AG04449 (cell line): ENCODE measurements around the gene LRPPRC.

Experiments used
- CTCF ChIA-PET: fragments of 350-600 bp; formaldehyde crosslinking; extraction: SDS; loops from one replicate; lab custom pipeline; 2021; ENCODE audit warnings: antibody characterized with exemption; lab: Yijun Ruan, JAX
- POLR2A ChIA-PET: fragments of 400-600, 350-600 bp; formaldehyde crosslinking; extraction: SDS; loops from one replicate; lab custom pipeline; 2020; ENCODE audit warnings: antibody characterized with exemption, inconsistent platforms; lab: Yijun Ruan, JAX
- DNase-seq: peaks from one replicate; pipeline ENCODE4 v3.0.0-alpha.2; 2010; ENCODE audit warnings: low read depth, low spot score
- H3K4me3 ChIP-seq: 2 replicates; pipeline ENCODE4 v1.5.1; 2011; ENCODE audit warnings: low read depth, mild to moderate bottlenecking, control low read depth, low read length
- TF ChIP-seq, protein P1 (sequence below): IDR thresholded peaks from one replicate; pipeline ENCODE4 v1.5.1; 2011; ENCODE audit warnings: mild to moderate bottlenecking, moderate library complexity, low read length, control low read depth, inconsistent platforms; ENCODE audit not compliant: insufficient read depth; ENCODE audit errors: missing control alignments

The LRPPRC gene

GRCh38 chr2:43906448-43907109, 89.2 kb downstream of the LRPPRC start:
- TF ChIP-seq, protein P1, sequence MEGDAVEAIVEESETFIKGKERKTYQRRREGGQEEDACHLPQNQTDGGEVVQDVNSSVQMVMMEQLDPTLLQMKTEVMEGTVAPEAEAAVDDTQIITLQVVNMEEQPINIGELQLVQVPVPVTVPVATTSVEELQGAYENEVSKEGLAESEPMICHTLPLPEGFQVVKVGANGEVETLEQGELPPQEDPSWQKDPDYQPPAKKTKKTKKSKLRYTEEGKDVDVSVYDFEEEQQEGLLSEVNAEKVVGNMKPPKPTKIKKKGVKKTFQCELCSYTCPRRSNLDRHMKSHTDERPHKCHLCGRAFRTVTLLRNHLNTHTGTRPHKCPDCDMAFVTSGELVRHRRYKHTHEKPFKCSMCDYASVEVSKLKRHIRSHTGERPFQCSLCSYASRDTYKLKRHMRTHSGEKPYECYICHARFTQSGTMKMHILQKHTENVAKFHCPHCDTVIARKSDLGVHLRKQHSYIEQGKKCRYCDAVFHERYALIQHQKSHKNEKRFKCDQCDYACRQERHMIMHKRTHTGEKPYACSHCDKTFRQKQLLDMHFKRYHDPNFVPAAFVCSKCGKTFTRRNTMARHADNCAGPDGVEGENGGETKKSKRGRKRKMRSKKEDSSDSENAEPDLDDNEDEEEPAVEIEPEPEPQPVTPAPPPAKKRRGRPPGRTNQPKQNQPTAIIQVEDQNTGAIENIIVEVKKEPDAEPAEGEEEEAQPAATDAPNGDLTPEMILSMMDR = no peak
- no peak for DNase-seq
- H3K4me3 ChIP-seq = no peak overlapping the region
- ChIA-PET POLR2A (no interaction called here), CTCF (interaction anchor here (1.1 to 1.9 kb wide), 3 partner anchors 10 to 302 kb away, joined by 3 to 4 read pairs (median 3); no protein-coding TSS in a partner anchor)

- no peak for DNase-seq
- H3K4me3 ChIP-seq = no peak overlapping the region
- TF ChIP-seq, protein P1 = no peak
- CTCF ChIA-PET = interaction anchor here (1.1 to 1.9 kb wide), 2 partner anchors 28 to 301 kb away, joined by 3 to 4 read pairs; no protein-coding TSS in a partner anchor
- POLR2A ChIA-PET = no interaction called here
Observed at GRCh38 chr2:43905871-43906270, 89.9 kb downstream of the LRPPRC start.

DNA sequence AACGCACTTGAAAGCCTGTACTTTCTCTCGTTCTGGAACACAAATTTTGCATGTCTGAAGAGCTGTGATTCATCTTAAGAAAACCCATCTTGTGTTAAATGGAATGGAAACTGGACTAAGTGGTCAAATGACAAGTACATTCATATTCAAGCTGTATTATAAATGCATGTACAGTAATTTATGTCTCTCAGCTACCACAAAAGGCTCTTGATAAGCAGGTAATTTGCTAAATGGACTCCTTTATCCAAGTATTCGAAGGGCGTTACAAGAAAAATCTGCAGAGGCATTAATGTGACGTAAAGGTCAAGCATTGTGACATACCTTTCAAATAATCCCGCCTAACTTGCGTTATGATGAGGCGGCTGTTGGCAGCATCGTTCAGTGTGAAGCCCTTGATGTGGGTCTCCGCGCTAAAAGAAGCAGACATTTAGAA, 90.4 kb downstream of the LRPPRC start:
- no peak for DNase-seq
- H3K4me3 ChIP-seq = no peak overlapping the region
- CTCF ChIA-PET = no interaction called here
- POLR2A ChIA-PET = no interaction called here
- TF ChIP-seq, protein P1 = no peak

DNA sequence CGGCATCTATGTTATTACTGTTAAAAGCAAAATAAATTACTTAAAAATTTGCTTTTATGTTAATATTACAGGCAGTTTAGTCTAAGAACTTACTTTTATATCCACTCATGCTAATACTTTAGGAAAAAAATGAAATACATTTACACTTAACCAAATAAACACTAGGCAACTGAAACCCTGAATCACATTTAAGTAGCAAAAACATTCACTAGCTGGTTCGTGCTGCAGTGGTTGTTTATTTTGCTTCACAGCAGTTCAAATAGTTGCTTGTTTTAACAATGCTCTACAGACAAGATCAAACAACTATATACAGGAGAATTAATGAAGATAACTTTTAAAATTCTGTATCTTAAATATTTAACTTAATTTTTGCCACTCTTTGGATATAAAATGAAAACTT, 96.2 kb downstream of the LRPPRC start:
- POLR2A ChIA-PET = no interaction called here
- DNase-seq = no peak
- TF ChIP-seq, protein P1 = no peak
- no peak overlapping the region for H3K4me3 ChIP-seq
- CTCF ChIA-PET = interaction anchor here (1.0 kb wide), 1 partner anchor 15 kb away, joined by 3 read pairs; no protein-coding TSS in a partner anchor

DNA sequence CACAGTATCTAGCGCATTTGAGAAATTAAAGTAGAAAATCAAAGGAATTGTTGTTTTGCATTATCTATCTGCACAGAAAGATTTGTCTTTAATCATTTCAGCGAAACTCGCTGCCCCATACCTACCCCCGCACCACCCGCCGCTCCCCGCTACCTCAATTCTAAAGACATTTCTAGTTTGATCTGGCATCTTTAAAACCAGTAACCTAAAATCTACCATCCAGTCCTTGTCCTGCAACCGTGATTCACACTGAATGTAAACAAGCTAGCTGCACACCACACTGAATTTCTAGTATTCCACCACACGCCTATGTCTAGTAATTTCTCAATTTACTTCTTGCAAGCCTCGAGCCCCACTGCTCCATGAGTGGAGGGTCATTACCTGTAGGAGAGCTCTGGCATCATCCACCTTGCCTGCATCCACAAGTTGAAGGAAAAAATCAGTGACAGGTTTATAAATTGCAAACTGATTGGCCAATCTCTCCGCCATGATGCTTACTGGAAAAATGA, 96.9 kb downstream of the LRPPRC start:
- TF ChIP-seq, protein P1 = no peak
- DNase-seq = no peak
- H3K4me3 ChIP-seq = no peak overlapping the region
- ChIA-PET POLR2A (no interaction called here), CTCF (interaction anchor here (0.7 to 1.4 kb wide), 3 partner anchors 14 to 289 kb away, joined by 3 to 5 read pairs (median 3); no protein-coding TSS in a partner anchor)

GRCh38 chr2:43898134-43898837, 97.5 kb downstream of the LRPPRC start:
- H3K4me3 ChIP-seq = no peak overlapping the region
- POLR2A ChIA-PET = no interaction called here
- CTCF ChIA-PET = interaction anchor here (0.7 to 1.4 kb wide), 3 partner anchors 13 to 289 kb away, joined by 3 to 5 read pairs (median 3); no protein-coding TSS in a partner anchor
- DNase-seq = no peak
- TF ChIP-seq, protein P1 = no peak
